ENCODE results near the gene HHLA2.

Gene HHLA2

GRCh38 chr3:108394016-108394415 lies 97.7 kb downstream of the HHLA2 start:
- no peak for DNase-seq

- no peak for DNase-seq
Measured at GRCh38 chr3:108394563-108394962, 98.2 kb downstream of the HHLA2 start.

GRCh38 chr3:108396336-108396735 lies 100.0 kb downstream of the HHLA2 start:
- DNase-seq, result no peak

GRCh38 chr3:108398510-108398909 lies 102.2 kb downstream of the HHLA2 start:
- DNase-seq, result no peak

GRCh38 chr3:108401836-108402235 lies 105.5 kb downstream of the HHLA2 start:
- no peak for DNase-seq

- no peak for DNase-seq
Measured at GRCh38 chr3:108403198-108403597, 106.8 kb downstream of the HHLA2 start.

- DNase-seq, result no peak
Measured at GRCh38 chr3:108403686-108404345, 107.5 kb downstream of the HHLA2 start.

GRCh38 chr3:108404368-108404767 lies 108.0 kb downstream of the HHLA2 start:
- DNase-seq, result no peak

GRCh38 chr3:108406063-108406660 lies 109.8 kb downstream of the HHLA2 start:
- no peak for DNase-seq

- DNase-seq, result no peak
Measured at GRCh38 chr3:108406661-108407206, 110.4 kb downstream of the HHLA2 start.

GRCh38 chr3:108407886-108408285 lies 111.5 kb downstream of the HHLA2 start:
- no peak for DNase-seq

GRCh38 chr3:108408883-108409799 lies 112.8 kb downstream of the HHLA2 start:
- DNase-seq, result no peak

- no peak for DNase-seq
Measured at GRCh38 chr3:108409800-108410178, 113.4 kb downstream of the HHLA2 start.

- no peak for DNase-seq
Measured at GRCh38 chr3:108410531-108410984, 114.2 kb downstream of the HHLA2 start.

GRCh38 chr3:108412121-108412750 lies 115.9 kb downstream of the HHLA2 start:
- DNase-seq, result no peak

GRCh38 chr3:108414007-108414406 lies 117.7 kb downstream of the HHLA2 start:
- no peak for DNase-seq

GRCh38 chr3:108415661-108416060 lies 119.3 kb downstream of the HHLA2 start:
- DNase-seq, result no peak

- DNase-seq, result no peak
Measured at GRCh38 chr3:108416111-108416869, 119.9 kb downstream of the HHLA2 start.

GRCh38 chr3:108420926-108421325 lies 124.6 kb downstream of the HHLA2 start:
- DNase-seq, result no peak

Data from activated CD8-positive, alpha-beta memory T cell treated with anti-CD3 and anti-CD28 coated beads for 24 hours (primary cell).